ENCODE measurements around the gene DHTKD1. TPM values are rescaled to one million over a fixed set of nuclear protein-coding genes. Genes with fewer than 3 reads are reported as not detected.
A peak's percentile ranks its signal among the peaks of the same experiment; 100 is the strongest.

The DHTKD1 gene
- total and polyA plus RNA-seq, 4 donors: 26.2 to 119 (median 43.0) TPM

GRCh38 chr10:12041766-12042408 is 26.9 kb upstream of the DHTKD1 start:
- WGBS: under 1% methylated on average over 26 of the region's 26 CpGs
- Histone ChIP-seq H3K27me3 (ENCODE audit: control insufficient read depth in 4 of 4, insufficient read depth in 4 of 4, low read length in 3 of 4) (no peaks in the 10 kb centered on the region), H3K4me1 (ENCODE audit: control insufficient read depth in 4 of 4, insufficient read depth in 4 of 4, low read length in 3 of 4) (peaks cover 6 to 29% (median 17%) of the 10 kb centered on the region in 4 donors), H3K9ac (ENCODE audit: low read depth in 1 of 2, low read length in 2 of 2) (peak overlapping the region; percentile 55 to 63), H3K27ac (ENCODE audit: low read depth in 1 of 2, low read length in 2 of 2) (peak overlapping the region; percentile 99 to 100), H3K9me3 (ENCODE audit: control insufficient read depth in 4 of 4, low read length in 3 of 4) (no peaks in the 10 kb centered on the region), H3K36me3 (ENCODE audit: control insufficient read depth in 4 of 4, insufficient read depth in 3 of 4, low read depth in 1 of 4, low read length in 3 of 4) (no peaks in the 10 kb centered on the region), H3K4me3 (ENCODE audit: low read depth in 1 of 3, low read length in 3 of 3) (peak overlapping the region; percentile 92 to 96 (median 95))
- DNase-seq (ENCODE audit: low spot score): peak; percentile 55
- TF ChIP-seq HNF4A (conservative IDR thresholded peaks at IDR 0.05) (peak; percentile 10 to 14), REST (IDR thresholded peaks at IDR 0.05) (no peak)

GRCh38 chr10:12042409-12042796 is 26.4 kb upstream of the DHTKD1 start:
- H3K4me3 ChIP-seq (ENCODE audit: low read depth in 1 of 3, low read length in 3 of 3): peak overlapping the region; percentile 92 to 96 (median 95)
- H3K4me1 ChIP-seq (ENCODE audit: control insufficient read depth in 4 of 4, insufficient read depth in 4 of 4, low read length in 3 of 4): peaks cover 6 to 29% (median 17%) of the 10 kb centered on the region in 4 donors
- H3K27me3 ChIP-seq (ENCODE audit: control insufficient read depth in 4 of 4, insufficient read depth in 4 of 4, low read length in 3 of 4): no peaks in the 10 kb centered on the region
- no peak for DNase-seq (ENCODE audit: low spot score)
- peak overlapping the region; percentile 99 to 100 for H3K27ac ChIP-seq (ENCODE audit: low read depth in 1 of 2, low read length in 2 of 2)
- peak overlapping the region; percentile 55 to 63 for H3K9ac ChIP-seq (ENCODE audit: low read depth in 1 of 2, low read length in 2 of 2)
- 1% methylated on average over 31 of the region's 31 CpGs for WGBS
- no peak for TF ChIP-seq RAD21 (IDR thresholded peaks at IDR 0.05)
- TF ChIP-seq TAF1 (conservative IDR thresholded peaks at IDR 0.05): no peak
- TF ChIP-seq REST (IDR thresholded peaks at IDR 0.05): no peak
- no peak for TF ChIP-seq FOXA1 (IDR thresholded peaks at IDR 0.05)
- TF ChIP-seq GABPA (IDR thresholded peaks at IDR 0.05 in 1 of 2, conservative IDR thresholded peaks at IDR 0.05 in 1 of 2): no peak
- no peak for TF ChIP-seq CTCF (IDR thresholded peaks at IDR 0.05; ENCODE audit: low read depth, low read length, missing input control)
- TF ChIP-seq MAX (IDR thresholded peaks at IDR 0.05): no peak
- TF ChIP-seq NR2F2 (IDR thresholded peaks at IDR 0.05): no peak
- H3K36me3 ChIP-seq (ENCODE audit: control insufficient read depth in 4 of 4, insufficient read depth in 3 of 4, low read depth in 1 of 4, low read length in 3 of 4): no peaks in the 10 kb centered on the region
- H3K9me3 ChIP-seq (ENCODE audit: control insufficient read depth in 4 of 4, low read length in 3 of 4): no peaks in the 10 kb centered on the region

Measured in liver (tissue), 9 donors.